GM12878 (cell line): ENCODE measurements around the gene SIRT7. TPM values are rescaled to one million over a fixed set of nuclear protein-coding genes. Genes with fewer than 3 reads are reported as not detected.

Experiments used
- ATAC-seq: fragments of 200-7000 bp; cut with Tn5 transposase; 3 replicates; pipeline ENCODE4 v1.9.1; 2020; ENCODE audit warnings: mild to moderate bottlenecking, moderate library complexity
- BruUV-seq: library from RNA; stranded (reverse); fragments of 400-500 nt; replicated peaks from 2 replicates; lab custom pipeline; 2021; lab: Mats Ljungman, UMichigan
- CTCF ChIA-PET: fragments of 300-600 bp; sonication (Branson Sonifier 250); formaldehyde crosslinking; extraction: SDS; loops from one replicate; lab custom pipeline; 2021; ENCODE audit warnings: inconsistent platforms; lab: Yijun Ruan, JAX
- POLR2A ChIA-PET: fragments of 350-600 bp; formaldehyde crosslinking; extraction: SDS; loops from one replicate; lab custom pipeline; 2021; ENCODE audit warnings: inconsistent platforms; lab: Charles Lee
- RAD21 ChIA-PET: fragments of 300-600 bp; sonication (Branson Sonifier 250); formaldehyde crosslinking; loops from one replicate; lab custom pipeline; 2023; ENCODE audit warnings: antibody characterized with exemption; ENCODE audit not compliant: unreplicated experiment; lab: Charles Lee
- SMC1A ChIA-PET: fragments of 300-600 bp; sonication (Branson Sonifier 250); formaldehyde crosslinking; loops from one replicate; lab custom pipeline; 2023; ENCODE audit not compliant: unreplicated experiment, uncharacterized antibody; lab: Charles Lee
- DNase-seq: peaks from one replicate; pipeline ENCODE4 v3.0.0-alpha.2; 2011; ENCODE audit warnings: low read depth, low spot score
- FAIRE-seq: peaks from 3 replicates; lab custom pipeline; 2011; peaks lifted over from hg19 to GRCh38; lab: Jason Lieb, UNC
- H2AFZ ChIP-seq: 2 replicates; pipeline ENCODE4 v1.6.0; 2011; ENCODE audit warnings: low read depth, low read length, control low read depth; ENCODE audit not compliant: control insufficient read depth
- H3K27ac ChIP-seq: 2 replicates; pipeline ENCODE4 v1.5.1; 2011; ENCODE audit warnings: control low read depth; ENCODE audit not compliant: control insufficient read depth, insufficient read depth
- H3K27me3 ChIP-seq, 2 experiments: replicated peaks in 1 of 2; 2 replicates each; pipeline versions ENCODE4 v1.6.0 to v1.6.1; 2011; ENCODE audit warnings: low read length in 1 of 2; ENCODE audit not compliant: control insufficient read depth in 2 of 2, insufficient read depth in 2 of 2
- H3K36me3 ChIP-seq, 2 experiments: 2 replicates each; pipeline ENCODE4 v1.5.1; 2011; ENCODE audit warnings: low read length in 1 of 2; ENCODE audit not compliant: control insufficient read depth in 2 of 2, insufficient read depth in 2 of 2
- H3K4me1 ChIP-seq: 2 replicates; pipeline ENCODE4 v1.6.1; 2011; ENCODE audit warnings: mild to moderate bottlenecking, low read length, moderate library complexity, mixed read lengths; ENCODE audit not compliant: control insufficient read depth, insufficient read depth
- H3K4me2 ChIP-seq: 2 replicates; pipeline ENCODE4 v1.6.0; 2011; ENCODE audit warnings: control low read depth; ENCODE audit not compliant: control insufficient read depth, insufficient read depth
- H3K4me3 ChIP-seq: fragments of 200-600 bp; sonication (generic); 2 replicates; pipeline ENCODE4 v1.5.1; 2016
- H3K79me2 ChIP-seq: 2 replicates; pipeline ENCODE4 v1.6.0; 2011; ENCODE audit warnings: low read length; ENCODE audit not compliant: control insufficient read depth, insufficient read depth
- H3K9ac ChIP-seq: 2 replicates; pipeline ENCODE4 v1.8.0; 2011; ENCODE audit warnings: low read length, control low read depth, mixed read lengths; ENCODE audit not compliant: control insufficient read depth, insufficient read depth
- H3K9me3 ChIP-seq: replicated peaks from 3 replicates; pipeline ENCODE4 v1.5.1; 2011; ENCODE audit warnings: mild to moderate bottlenecking, low read length; ENCODE audit not compliant: control insufficient read depth, insufficient read depth
- H4K20me1 ChIP-seq: 2 replicates; pipeline ENCODE4 v1.6.0; 2011; ENCODE audit not compliant: control insufficient read depth, insufficient read depth
- ASH2L ChIP-seq: fragments of 300-600, 200-600 bp; sonication (generic); IDR thresholded peaks from 2 replicates; pipeline ENCODE4 v1.6.1; 2017; ENCODE audit warnings: low read depth, mild to moderate bottlenecking, borderline replicate concordance
- ATF7 ChIP-seq: fragments of 450-650 bp; IDR thresholded peaks from 2 replicates; pipeline ENCODE4 v1.6.1; 2016; ENCODE audit warnings: low read depth, mild to moderate bottlenecking
- BACH1 ChIP-seq: fragments of 450-650 bp; IDR thresholded peaks from 2 replicates; pipeline ENCODE4 v1.6.1; 2017; ENCODE audit warnings: mild to moderate bottlenecking, borderline replicate concordance
- DPF2 ChIP-seq: fragments of 450-650 bp; IDR thresholded peaks from 2 replicates; pipeline ENCODE4 v1.6.1; 2017; ENCODE audit warnings: mild to moderate bottlenecking
- FOXM1 ChIP-seq: IDR thresholded peaks from 2 replicates; pipeline ENCODE4 v1.6.1; 2012; ENCODE audit warnings: low read depth, mild to moderate bottlenecking, inconsistent platforms, low read length, moderate library complexity
- NR2C1 ChIP-seq: fragments of 450-650 bp; IDR thresholded peaks from 2 replicates; pipeline ENCODE4 v1.6.1; 2017; ENCODE audit warnings: antibody characterized with exemption, mild to moderate bottlenecking, moderate library complexity
- PAX5 ChIP-seq: IDR thresholded peaks from 2 replicates; pipeline ENCODE4 v1.6.1; 2011; ENCODE audit warnings: low read depth, low read length, borderline replicate concordance
- POU2F2 ChIP-seq: IDR thresholded peaks from 3 replicates; pipeline ENCODE4 v1.6.1; 2011; ENCODE audit warnings: low read depth, mild to moderate bottlenecking, low read length, borderline replicate concordance
- SREBF1 ChIP-seq: IDR thresholded peaks from 2 replicates; pipeline ENCODE4 v1.6.1; 2012; ENCODE audit warnings: mild to moderate bottlenecking, low read length
- TARDBP ChIP-seq: IDR thresholded peaks from 2 replicates; pipeline ENCODE4 v1.6.1; 2016; ENCODE audit warnings: borderline replicate concordance
- ZNF207 ChIP-seq: fragments of 450-650 bp; IDR thresholded peaks from 2 replicates; pipeline ENCODE4 v1.6.1; 2014; ENCODE audit warnings: antibody characterized with exemption, mild to moderate bottlenecking, borderline replicate concordance
- ZZZ3 ChIP-seq: IDR thresholded peaks from 2 replicates; pipeline ENCODE4 v1.6.1; 2011; ENCODE audit warnings: low read depth; ENCODE audit not compliant: control insufficient read depth, insufficient read length
- WGBS: methylation state at CpG from one replicate; pipeline ENCODE4 v1.1.6; 2016; ENCODE audit warnings: low lambda C conversion rate; ENCODE audit not compliant: insufficient replicate concordance, insufficient coverage; ENCODE audit errors: missing lambda C conversion rate; 5-methylcytosine and 5-hydroxymethylcytosine counted together
- in situ Hi-C: fragments of 300-500 bp; cut with MboI; formaldehyde crosslinking; loops from 9 replicates; pipeline ENCODE4 v1.14.3; 2018; ENCODE audit warnings: mixed read lengths
- intact Hi-C: fragments of 100-400 bp; cut with micrococcal nuclease; formaldehyde crosslinking; loops from one replicate; pipeline ENCODE4 v1.14.2; 2022; ENCODE audit not compliant: unreplicated experiment
- polyA plus RNA-seq, 11 experiments: library from polyadenylated mRNA; depleted of rRNA in 4 of 11; unstranded in 6 of 11; stranded (reverse) in 5 of 11; fragments of >200 nt; fragmentation: Nextera tagmentation in 4 of 11; fragmentation: Illumina TruSeq in 1 of 11; extraction: Ambion mirVana in 4 of 11; extraction: Trizol in 1 of 11; gene quantifications; 1 replicate in 1 of 11; 2 replicates in 10 of 11; pipeline versions ENCODE4 v1.2.1 to v1.2.3, GENCODE V29; 2011 to 2016; ENCODE audit warnings: inconsistent platforms in 2 of 11, missing spikeins in 2 of 11, low read depth in 1 of 11
- total RNA-seq, 4 experiments: library from RNA; depleted of rRNA in 3 of 4; stranded (reverse); fragments of >200 nt in 3 of 4; fragmentation: Illumina TruSeq in 1 of 4; extraction: Trizol in 1 of 4; gene quantifications; 2 replicates each; pipeline versions ENCODE4 v1.2.1 to v1.2.3, GENCODE V29; 2013 to 2021
- TF ChIP-seq, protein P1 (sequence below): fragments of 450-650 bp; formaldehyde crosslinking; IDR thresholded peaks from 2 replicates; pipeline ENCODE4 v1.4.0; 2020; ENCODE audit warnings: mild to moderate bottlenecking, moderate library complexity
- TF ChIP-seq, protein P2 (sequence below): fragments of 450-650 bp; conservative IDR thresholded peaks from 2 replicates; pipeline ENCODE4 v1.6.1; 2017; ENCODE audit warnings: mild to moderate bottlenecking, moderate library complexity
- TF ChIP-seq, protein P3 (sequence below), 3 experiments: IDR thresholded peaks in 2 of 3; conservative IDR thresholded peaks in 1 of 3; 2 replicates each; pipeline ENCODE4 v1.5.1; 2011; ENCODE audit warnings: low read depth in 3 of 3, low read length in 3 of 3, mild to moderate bottlenecking in 3 of 3, control low read depth in 2 of 3, moderate library complexity in 2 of 3, inconsistent platforms in 1 of 3, mixed read lengths in 1 of 3; ENCODE audit not compliant: control insufficient read depth in 2 of 3, insufficient read depth in 1 of 3; ENCODE audit errors: extremely low read depth in 1 of 3

SIRT7 gene
- total and polyA plus RNA-seq, 10 of the 15 experiments (the other 5 are each of a cell fraction or from before 2014, with no cell fraction given): 1.2 to 56.2 (median 22.7) TPM

DNA sequence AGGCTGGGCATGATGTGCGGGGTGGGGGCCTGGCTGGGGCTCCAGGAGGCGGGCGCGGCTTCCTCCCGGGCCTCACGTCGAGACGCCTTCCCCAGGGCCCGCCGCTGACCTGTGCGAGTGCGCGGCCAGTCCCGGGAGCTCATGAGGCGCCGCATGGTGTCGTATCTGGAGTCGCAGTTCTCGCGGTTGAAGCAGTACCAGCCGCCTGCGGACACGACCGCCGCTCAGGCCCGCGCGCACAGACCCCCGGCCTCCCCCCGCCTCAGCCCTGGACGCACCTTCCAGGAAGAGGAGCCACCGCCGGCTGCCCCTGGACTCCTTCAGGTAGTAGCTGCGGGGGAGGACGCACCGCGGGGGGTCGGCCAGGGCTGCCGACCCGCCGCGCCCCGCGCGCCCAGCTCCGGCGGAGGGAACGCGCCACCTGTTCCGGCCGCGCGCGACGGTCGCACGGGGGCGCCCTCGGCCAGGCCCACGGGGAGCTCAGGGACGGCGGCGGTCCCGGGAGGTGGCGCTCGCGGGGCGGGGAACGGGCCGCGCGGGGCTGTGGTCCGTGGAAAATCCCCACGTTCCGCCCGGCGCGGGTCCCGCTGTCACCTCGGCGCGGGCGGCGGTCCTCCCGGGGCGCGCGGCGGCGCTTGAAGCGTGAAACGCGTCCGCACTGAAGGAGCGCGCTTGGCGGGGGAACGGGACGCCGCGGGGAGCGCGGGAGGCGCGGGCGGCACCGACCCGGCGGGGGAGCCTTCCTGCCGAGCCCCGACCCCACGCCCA lies 41.6 kb upstream of the SIRT7 start:
- Histone ChIP-seq H3K4me1 (no peaks in the 10 kb centered on the region), H3K27me3 (peaks cover 8 to 20% of the 10 kb centered on the region in 2 experiments), H3K4me2 (peak overlapping the region; percentile 74), H4K20me1 (no peaks in the 10 kb centered on the region), H3K79me2 (no peaks in the 10 kb centered on the region), H3K9ac (no peak overlapping the region), H3K4me3 (no peak overlapping the region), H3K36me3 (no peaks in the 10 kb centered on the region), H2AFZ (peak overlapping the region; percentile 55), H3K9me3 (no peaks in the 10 kb centered on the region), H3K27ac (no peak overlapping the region)
- ChIA-PET SMC1A (interaction anchor here (0.6 to 1.3 kb wide), 6 partner anchors 15 to 233 kb away, joined by 4 to 8 read pairs (median 4); partner anchors contain the start of genes CENPX and LRRC45), RAD21 (interaction anchor here (0.7 to 3.0 kb wide), 15 partner anchors 9 to 204 kb away, joined by 3 to 68 read pairs (median 4); partner anchors contain the start of genes CENPX, DCXR, LRRC45 and RAC3), POLR2A (interaction anchor here (1.0 to 1.6 kb wide), 2 partner anchors 62 to 70 kb away, joined by 3 to 8 read pairs; no protein-coding TSS in a partner anchor), CTCF (interaction anchor here (0.7 to 2.3 kb wide), 19 partner anchors 8 to 195 kb away, joined by 3 to 89 read pairs (median 4); partner anchors contain the start of genes CENPX, DCXR, LRRC45 and MAFG)
- DNase-seq (no peak), FAIRE-seq (no peak), ATAC-seq (peak; percentile 96)
- BruUV-seq: no TSS peak
- intact Hi-C loops: loop anchor here (1.0 kb wide), 2 partner anchors 62 to 195 kb away; no protein-coding TSS in a partner anchor
- in situ Hi-C loops: no loop called here
- 3% methylated on average over 88 of the region's 112 CpGs for WGBS
- TF ChIP-seq BACH1 (peak; percentile 98), FOXM1 (no peak), ZZZ3 (no peak), SREBF1 (no peak), DPF2 (peak; percentile 87), ZNF207 (0 out of 2 replicates have a peak, but pooled peaks have one; percentile 38), ASH2L (no peak), POU2F2 (0 out of 3 replicates have a peak, but pooled peaks have one; percentile 10), NR2C1 (0 out of 2 replicates have a peak, but pooled peaks have one; percentile 29), PAX5 (no peak), ATF7 (no peak), TARDBP (no peak)
- TF ChIP-seq, protein P1, sequence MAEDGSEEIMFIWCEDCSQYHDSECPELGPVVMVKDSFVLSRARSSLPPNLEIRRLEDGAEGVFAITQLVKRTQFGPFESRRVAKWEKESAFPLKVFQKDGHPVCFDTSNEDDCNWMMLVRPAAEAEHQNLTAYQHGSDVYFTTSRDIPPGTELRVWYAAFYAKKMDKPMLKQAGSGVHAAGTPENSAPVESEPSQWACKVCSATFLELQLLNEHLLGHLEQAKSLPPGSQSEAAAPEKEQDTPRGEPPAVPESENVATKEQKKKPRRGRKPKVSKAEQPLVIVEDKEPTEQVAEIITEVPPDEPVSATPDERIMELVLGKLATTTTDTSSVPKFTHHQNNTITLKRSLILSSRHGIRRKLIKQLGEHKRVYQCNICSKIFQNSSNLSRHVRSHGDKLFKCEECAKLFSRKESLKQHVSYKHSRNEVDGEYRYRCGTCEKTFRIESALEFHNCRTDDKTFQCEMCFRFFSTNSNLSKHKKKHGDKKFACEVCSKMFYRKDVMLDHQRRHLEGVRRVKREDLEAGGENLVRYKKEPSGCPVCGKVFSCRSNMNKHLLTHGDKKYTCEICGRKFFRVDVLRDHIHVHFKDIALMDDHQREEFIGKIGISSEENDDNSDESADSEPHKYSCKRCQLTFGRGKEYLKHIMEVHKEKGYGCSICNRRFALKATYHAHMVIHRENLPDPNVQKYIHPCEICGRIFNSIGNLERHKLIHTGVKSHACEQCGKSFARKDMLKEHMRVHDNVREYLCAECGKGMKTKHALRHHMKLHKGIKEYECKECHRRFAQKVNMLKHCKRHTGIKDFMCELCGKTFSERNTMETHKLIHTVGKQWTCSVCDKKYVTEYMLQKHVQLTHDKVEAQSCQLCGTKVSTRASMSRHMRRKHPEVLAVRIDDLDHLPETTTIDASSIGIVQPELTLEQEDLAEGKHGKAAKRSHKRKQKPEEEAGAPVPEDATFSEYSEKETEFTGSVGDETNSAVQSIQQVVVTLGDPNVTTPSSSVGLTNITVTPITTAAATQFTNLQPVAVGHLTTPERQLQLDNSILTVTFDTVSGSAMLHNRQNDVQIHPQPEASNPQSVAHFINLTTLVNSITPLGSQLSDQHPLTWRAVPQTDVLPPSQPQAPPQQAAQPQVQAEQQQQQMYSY (CRISPR knock-in tag): no peak
- TF ChIP-seq, protein P2, sequence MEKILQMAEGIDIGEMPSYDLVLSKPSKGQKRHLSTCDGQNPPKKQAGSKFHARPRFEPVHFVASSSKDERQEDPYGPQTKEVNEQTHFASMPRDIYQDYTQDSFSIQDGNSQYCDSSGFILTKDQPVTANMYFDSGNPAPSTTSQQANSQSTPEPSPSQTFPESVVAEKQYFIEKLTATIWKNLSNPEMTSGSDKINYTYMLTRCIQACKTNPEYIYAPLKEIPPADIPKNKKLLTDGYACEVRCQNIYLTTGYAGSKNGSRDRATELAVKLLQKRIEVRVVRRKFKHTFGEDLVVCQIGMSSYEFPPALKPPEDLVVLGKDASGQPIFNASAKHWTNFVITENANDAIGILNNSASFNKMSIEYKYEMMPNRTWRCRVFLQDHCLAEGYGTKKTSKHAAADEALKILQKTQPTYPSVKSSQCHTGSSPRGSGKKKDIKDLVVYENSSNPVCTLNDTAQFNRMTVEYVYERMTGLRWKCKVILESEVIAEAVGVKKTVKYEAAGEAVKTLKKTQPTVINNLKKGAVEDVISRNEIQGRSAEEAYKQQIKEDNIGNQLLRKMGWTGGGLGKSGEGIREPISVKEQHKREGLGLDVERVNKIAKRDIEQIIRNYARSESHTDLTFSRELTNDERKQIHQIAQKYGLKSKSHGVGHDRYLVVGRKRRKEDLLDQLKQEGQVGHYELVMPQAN: peak; percentile 53; the same call in 1 of the 2 replicates
- TF ChIP-seq, protein P3, sequence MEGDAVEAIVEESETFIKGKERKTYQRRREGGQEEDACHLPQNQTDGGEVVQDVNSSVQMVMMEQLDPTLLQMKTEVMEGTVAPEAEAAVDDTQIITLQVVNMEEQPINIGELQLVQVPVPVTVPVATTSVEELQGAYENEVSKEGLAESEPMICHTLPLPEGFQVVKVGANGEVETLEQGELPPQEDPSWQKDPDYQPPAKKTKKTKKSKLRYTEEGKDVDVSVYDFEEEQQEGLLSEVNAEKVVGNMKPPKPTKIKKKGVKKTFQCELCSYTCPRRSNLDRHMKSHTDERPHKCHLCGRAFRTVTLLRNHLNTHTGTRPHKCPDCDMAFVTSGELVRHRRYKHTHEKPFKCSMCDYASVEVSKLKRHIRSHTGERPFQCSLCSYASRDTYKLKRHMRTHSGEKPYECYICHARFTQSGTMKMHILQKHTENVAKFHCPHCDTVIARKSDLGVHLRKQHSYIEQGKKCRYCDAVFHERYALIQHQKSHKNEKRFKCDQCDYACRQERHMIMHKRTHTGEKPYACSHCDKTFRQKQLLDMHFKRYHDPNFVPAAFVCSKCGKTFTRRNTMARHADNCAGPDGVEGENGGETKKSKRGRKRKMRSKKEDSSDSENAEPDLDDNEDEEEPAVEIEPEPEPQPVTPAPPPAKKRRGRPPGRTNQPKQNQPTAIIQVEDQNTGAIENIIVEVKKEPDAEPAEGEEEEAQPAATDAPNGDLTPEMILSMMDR (IDR thresholded peaks at IDR 0.05 in 2 of 3, conservative IDR thresholded peaks at IDR 0.05 in 1 of 3; ENCODE audit: control insufficient read depth in 2 of 3, extremely low read depth in 1 of 3, insufficient read depth in 1 of 3, low read depth in 3 of 3, low read length in 3 of 3): peak; percentile 73 to 99 (median 74); a peak in 4 of 6 replicates
